Gastrocnemius medialis (tissue), 4 donors: ENCODE results near the gene PXMP4.

Experiments
- CTCF ChIP-seq, 5 experiments: fragments of 450-650 bp in 3 of 5; fragments of 200-600 bp in 2 of 5; sonication (generic) in 2 of 5; IDR thresholded peaks in 4 of 5; conservative IDR thresholded peaks in 1 of 5; 1 replicate in 4 of 5; 2 replicates in 1 of 5; pipeline ENCODE4 v1.5.1; 2016 to 2019; ENCODE audit warnings: antibody characterized with exemption in 5 of 5, mild to moderate bottlenecking in 3 of 5, moderate library complexity in 3 of 5
- POLR2A ChIP-seq, 2 donors: fragments of 450-650 bp; IDR thresholded peaks; one replicate each; pipeline ENCODE4 v1.6.1; 2017; ENCODE audit warnings: antibody characterized with exemption in 2 of 2, mild to moderate bottlenecking in 2 of 2, moderate library complexity in 2 of 2

- TF ChIP-seq CTCF (IDR thresholded peaks at IDR 0.05 in 4 of 5, conservative IDR thresholded peaks at IDR 0.05 in 1 of 5) (no peak), POLR2A (IDR thresholded peaks at IDR 0.05) (no peak)
Observed at GRCh38 chr20:33709398-33709797, 10.7 kb downstream of the PXMP4 start.
